CD4-positive, alpha-beta T cell treated with Interleukin-10 for 1 hour (primary cell): Measurements from ENCODE around the gene EFCAB8.
"Not testable (repeated sequence)": the region's sequence is repeated elsewhere in the genome, so short reads cannot be mapped to it uniquely, and the experiment has no call there.

Source experiments
- DNase-seq: peaks from one replicate; pipeline ENCODE4 v3.0.0-alpha.2; 2020

Gene EFCAB8

GRCh38 chr20:32914031-32914430 is 55.3 kb downstream of the EFCAB8 start:
- DNase-seq = no peak

- no peak for DNase-seq
Observed at GRCh38 chr20:32917191-32917950, 58.6 kb downstream of the EFCAB8 start.

- DNase-seq = no peak
Observed at GRCh38 chr20:32918296-32918695, 59.6 kb downstream of the EFCAB8 start.

DNA sequence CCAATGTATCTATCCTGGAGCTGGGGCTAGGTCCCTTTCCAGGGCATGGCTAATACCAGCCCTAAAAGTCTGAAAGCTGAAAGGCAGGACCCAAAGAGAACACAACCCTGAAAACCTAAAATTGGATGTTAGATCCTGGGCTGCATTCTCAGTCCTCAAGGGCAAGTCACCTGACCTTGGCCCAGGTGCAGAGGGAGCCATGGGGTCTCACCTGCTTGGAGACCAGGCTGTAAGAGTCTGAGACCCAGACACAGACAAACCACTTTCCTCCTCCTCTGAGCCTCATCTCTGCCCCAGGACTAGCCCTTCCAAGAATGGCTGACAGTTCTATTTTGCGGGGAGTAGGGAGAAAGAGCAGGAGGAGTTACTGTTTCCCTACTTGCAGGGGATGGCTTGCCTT is 60.0 kb downstream of the EFCAB8 start:
- DNase-seq = no peak

DNA sequence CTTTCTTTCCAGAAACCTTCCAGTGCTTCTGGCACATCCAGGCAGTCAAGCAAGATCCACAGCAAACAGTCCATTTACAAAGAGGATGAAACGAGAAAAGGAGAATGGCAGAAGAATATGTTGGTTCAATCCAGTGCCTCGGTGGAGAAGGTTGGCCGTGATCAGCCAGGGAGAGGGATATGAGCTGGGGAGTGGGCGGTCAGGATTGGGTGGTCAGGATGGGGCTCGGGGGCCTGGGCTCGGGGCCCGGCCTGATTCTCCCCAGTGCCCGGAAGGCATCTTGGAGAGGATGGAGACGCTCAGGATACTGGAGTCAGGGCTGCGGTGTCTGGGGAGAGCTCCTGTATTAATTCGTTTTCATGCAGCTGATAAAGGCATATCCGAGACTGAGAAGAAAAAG is 61.3 kb downstream of the EFCAB8 start:
- DNase-seq = no peak

- no peak for DNase-seq
Observed at GRCh38 chr20:32920530-32921298, 62.0 kb downstream of the EFCAB8 start.

DNA sequence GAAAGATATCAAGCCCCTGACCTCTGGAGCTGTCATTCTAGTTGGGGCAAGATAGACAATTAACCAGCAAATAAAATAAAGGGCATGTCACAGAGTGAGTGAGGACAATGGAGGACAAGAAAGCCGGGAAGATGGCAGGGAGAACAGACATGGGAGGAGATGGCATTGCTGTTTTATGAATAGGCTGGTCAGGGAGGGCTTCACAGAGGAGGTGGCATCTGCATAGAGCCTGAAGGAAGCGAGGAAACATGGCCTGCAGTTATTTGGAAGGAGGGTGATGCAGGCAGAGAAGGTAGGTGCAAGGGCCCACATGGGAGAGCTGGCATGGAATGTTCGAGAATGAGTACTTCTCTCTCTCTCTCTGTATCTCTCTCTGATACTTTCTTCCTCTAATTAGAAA is 63.7 kb downstream of the EFCAB8 start:
- no peak for DNase-seq

DNA sequence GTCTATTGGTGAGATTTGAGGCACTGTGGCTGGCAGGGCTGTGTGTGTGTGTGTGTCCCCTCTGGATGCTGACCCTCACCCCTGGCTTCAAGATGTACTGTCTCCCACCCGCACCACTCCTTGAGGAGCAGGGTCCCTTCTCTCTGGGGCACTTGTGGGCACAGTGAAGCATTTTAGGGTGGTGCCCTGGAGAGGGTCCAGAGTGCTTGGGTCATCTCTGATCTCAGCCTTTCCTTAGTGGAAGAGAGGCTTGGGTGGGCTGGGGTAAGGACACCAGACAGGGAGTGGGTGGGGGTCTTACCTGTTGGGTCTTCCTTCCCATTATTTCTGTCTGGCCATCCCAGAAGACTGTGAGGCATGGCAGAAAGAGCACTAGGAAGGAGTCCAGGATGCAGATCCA is 66.1 kb downstream of the EFCAB8 start:
- no peak for DNase-seq

DNA sequence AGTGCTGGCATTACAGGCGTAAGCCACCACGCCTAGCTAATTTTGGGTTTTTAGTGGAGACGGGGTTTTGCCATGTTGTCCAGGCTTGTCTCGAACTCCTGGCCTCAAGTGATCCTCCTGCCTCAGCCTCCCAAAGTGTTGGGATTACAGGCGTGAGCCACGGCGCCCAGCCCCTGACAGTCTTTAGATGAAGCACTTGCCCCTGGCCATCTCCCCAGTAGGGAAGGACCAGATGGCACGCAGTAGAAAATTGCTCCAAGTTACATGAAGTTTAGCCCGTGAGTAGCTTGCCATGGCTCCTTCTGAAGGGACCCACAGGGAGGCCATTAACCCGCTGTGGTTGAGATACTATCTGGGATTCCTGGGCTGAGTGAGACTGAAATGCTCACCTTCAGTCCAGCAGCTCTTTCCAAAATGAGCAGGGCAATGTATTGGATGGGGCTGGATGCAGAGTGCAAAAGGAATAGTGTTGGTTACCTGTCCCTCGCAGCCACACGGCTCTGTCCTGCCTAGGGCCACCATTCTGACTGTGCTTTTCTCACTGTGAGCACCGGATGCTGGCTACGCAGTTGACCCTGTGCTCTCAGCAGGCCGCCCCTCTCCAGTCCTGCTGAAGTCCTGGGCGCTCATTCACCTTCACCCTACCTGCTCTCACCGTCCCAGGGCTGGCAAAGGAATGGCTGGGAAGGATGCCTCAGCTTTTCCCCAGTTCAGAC is 66.9 kb downstream of the EFCAB8 start:
- no peak for DNase-seq

- no peak for DNase-seq
Observed at GRCh38 chr20:32929162-32929561, 70.4 kb downstream of the EFCAB8 start.

DNA sequence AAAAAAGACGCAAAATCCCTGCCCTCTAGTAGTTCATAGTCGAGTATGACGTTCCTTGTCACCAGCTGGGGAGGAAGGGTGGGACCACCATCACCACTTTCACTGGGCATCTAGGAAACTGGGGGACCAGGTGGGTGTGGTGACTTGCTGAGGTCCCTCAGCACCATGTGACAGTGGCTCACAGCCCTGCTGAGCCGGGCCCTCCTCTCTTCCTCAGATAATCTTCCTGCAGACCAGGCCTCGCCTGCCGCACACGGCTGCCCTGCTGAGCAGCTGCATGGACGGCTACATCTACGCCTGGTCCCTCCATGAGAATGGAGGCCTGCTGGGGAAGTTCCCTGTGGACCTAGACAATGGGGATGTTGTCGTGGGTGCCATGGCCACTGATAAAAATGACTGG is 71.5 kb downstream of the EFCAB8 start:
- DNase-seq = no peak

DNA sequence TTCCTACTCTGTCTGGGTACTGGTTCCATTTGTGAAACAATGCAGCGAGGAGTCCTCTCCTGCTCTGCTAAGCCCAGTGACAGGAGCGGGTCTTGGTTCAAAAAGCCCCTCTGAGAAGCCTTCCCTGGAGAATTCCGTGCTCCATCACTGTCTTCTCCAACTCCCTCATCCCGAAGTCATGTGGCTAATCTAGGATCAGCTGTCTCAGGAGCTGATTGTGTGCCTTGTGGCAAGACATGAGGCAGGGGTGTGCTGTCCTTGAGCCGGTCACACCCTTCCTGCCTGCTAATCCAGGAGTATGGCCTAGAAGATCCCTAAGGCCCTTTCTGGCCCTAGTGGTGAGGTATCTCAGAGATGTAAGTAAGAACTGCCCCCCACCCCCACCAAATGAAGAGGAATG is 72.0 kb downstream of the EFCAB8 start:
- DNase-seq = no peak

- no peak for DNase-seq
Observed at GRCh38 chr20:32934580-32934979, 75.9 kb downstream of the EFCAB8 start.

DNA sequence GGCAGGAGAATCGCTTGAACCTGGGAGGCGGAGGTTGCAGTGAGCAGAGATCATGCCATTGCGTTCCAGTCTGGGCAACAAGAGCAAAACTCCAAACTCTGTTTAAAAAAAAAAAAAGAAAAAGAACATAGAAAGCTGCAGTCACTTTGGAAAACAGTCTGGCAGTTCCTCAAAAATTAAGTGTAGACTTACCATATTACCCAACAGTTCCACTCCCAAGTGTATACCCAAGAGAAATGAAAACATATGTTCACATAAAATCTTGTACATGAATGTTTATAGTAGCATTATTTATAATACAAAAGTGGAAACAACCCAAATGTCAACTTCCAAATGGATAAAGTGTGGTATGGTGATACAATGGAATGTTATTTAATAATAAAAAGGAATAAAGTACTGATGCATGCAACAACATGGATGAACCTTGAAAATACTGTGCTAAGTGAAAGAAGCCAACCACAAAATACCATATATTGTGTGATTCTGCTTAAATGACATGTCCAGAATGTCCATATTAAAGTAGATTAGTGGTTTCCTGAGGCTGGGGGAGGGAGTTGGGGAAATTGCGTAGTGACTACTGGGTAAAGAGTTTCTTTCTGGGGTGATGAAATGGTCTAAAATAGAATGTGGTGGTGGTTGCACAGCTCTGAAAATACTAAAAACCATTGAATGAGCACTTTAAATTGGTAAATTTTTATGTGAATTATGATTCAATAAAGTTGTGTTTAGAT is 82.6 kb downstream of the EFCAB8 start:
- DNase-seq = no peak

DNA sequence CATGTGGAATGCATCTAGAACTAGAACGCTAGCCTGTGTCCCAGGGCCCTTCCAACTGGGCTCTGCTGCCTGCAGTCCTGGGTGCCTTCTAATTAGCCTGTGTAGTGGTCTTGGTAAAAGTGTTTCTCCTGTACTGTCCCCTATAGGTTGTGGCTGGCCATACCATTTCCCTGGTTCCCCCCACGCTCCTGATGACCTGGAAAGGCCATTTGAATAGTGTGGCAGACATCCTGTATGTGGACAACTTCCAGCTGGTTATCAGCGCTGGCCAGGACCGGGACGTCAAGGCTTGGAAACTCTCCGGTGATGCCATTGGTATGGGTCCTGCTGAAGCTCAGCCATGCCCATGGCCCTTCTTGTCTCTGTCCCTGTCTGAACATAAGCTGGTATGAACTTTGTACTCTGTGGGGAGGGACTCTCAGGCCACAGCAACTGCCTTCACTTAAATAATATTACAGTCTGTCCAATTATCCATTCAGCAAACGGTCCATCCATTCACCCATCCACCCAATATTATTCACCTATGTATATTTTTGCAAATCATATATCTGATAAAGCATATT is 84.8 kb downstream of the EFCAB8 start:
- no peak for DNase-seq

DNA sequence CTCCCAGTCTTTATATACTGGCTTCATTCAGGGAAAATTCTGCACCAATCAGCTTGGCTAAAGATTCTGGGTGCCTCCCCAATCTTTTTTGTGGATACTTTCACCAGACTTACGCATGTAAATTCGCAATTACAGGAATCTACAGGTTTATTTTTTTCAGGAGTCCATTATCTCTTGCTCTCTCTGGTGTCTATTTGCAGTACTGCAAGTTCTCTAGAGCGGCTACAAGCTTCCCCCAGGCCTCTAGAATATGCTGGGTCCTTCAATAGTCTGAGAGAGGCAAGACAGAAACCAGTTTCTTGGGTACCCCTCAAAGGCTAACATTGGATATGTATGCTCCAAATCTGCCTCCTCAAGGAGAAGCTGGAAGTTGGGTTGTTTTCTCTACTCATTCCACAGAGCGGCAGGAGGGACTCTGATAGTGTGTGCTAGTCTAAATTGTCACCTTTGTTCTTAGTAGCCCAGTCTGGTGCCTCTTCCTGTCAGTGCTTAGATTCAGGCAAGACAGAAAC is 87.0 kb downstream of the EFCAB8 start:
- DNase-seq = peak; percentile 62

GRCh38 chr20:32946629-32947028 is 87.9 kb downstream of the EFCAB8 start:
- no peak for DNase-seq

- not testable (repeated sequence) for DNase-seq
Observed at GRCh38 chr20:32950539-32950938, 91.8 kb downstream of the EFCAB8 start.

DNA sequence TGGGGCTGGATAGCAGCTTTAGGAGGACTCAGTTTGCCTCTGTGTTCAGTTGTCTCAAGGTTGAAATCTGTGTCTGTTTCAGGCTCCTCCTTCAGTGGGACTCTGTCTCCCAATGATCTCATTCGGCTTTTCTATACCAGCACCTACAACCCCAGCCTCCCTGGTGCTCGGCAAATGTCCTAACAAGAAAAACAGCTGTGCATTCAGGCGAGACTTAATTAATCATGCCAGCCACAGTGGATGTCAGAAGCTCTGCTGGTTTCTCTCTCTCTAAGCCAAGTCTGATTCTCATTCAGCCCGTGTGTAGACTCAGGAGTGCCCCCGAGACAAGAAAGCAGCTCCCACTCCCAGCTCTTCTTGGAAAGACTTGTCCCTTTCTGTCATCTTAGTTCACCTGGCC is 98.7 kb downstream of the EFCAB8 start:
- no peak for DNase-seq

DNA sequence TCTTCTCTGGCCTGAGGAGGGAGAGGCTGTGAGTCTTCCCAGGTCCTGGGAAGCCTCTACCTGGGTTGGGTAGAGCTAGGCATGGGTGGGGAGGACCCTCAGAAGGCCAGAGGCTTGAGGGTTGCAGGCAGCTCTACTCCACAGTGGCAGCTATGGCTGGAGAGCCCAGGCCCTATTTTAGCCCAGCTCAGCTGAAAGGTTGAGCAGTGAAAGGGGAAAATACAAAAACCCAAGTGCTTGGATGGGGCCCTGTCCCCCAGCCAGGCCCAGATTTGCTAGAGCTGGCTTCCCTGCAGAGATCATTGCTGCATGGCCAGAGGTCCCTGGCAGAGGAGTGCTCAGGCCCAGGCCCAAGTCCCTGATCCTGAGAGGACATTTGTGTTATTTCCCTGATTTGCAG is 99.9 kb downstream of the EFCAB8 start:
- DNase-seq = no peak

DNA sequence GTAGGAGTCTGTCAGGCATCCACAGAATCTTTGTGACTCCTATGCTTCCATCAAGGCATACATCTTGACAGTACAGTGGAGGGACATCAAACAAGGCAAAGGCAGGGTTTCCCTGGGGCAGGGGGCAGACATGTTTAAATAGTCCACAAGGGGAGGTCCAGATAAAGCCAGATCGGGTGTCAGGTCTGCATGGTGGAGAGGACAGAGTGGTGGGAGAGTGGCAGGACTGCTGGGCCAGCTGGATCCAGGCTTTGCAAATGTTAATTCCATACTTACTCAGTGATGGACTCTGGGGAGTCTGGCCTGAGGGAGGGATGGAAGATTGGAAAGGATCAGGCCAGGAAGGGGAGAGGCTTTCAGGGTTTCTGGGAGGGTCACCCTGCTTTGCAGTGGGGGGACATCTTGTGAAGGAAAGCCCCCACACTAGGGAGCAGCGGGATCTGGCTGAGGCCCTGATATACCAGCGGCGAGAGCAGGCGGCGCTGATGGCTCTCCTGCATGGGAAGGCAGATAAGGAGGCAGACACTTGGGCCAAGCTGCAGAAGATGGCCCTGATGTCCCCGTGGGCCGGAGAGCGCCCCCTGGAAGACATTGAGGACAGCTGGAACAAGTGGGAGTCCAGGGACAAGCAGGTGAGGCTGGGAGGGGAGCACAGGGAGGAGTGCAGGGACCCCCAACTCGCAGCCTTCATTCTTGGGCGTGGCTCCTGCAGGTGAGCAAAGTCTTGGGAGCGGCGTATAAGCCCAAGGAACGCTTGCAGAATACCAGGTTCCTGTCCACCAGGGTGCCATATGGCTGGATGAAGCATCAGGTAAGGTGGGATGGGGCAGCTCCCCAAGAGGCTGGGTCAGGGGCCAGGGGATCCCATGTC is 100.9 kb downstream of the EFCAB8 start:
- DNase-seq = no peak

GRCh38 chr20:32960222-32960518 is 101.4 kb downstream of the EFCAB8 start:
- no peak for DNase-seq
